Epithelial cell of proximal tubule (primary cell): Measurements from ENCODE around the gene ATG4B. TPM values are rescaled to one million over a fixed set of nuclear protein-coding genes. Genes with fewer than 3 reads are reported as not detected.

ENCODE experiments used
- DNase-seq: peaks from one replicate; pipeline ENCODE4 v3.0.0-alpha.2; 2011; ENCODE audit warnings: low read depth
- H3K4me3 ChIP-seq: 2 replicates; pipeline ENCODE4 v1.5.1; 2011; ENCODE audit warnings: low read depth, mild to moderate bottlenecking, low read length
- total RNA-seq: library from RNA; depleted of rRNA; stranded (reverse); fragments of >200 nt; gene quantifications from 2 replicates; pipeline ENCODE4 v1.2.3, GENCODE V29; 2015
- TF ChIP-seq, protein P1 (sequence below): conservative IDR thresholded peaks from 2 replicates; pipeline ENCODE4 v1.5.1; 2012; ENCODE audit warnings: low read depth, mild to moderate bottlenecking, low read length

The ATG4B gene
- total RNA-seq, 1 donor from 2014 or later: 72.5 TPM

DNA sequence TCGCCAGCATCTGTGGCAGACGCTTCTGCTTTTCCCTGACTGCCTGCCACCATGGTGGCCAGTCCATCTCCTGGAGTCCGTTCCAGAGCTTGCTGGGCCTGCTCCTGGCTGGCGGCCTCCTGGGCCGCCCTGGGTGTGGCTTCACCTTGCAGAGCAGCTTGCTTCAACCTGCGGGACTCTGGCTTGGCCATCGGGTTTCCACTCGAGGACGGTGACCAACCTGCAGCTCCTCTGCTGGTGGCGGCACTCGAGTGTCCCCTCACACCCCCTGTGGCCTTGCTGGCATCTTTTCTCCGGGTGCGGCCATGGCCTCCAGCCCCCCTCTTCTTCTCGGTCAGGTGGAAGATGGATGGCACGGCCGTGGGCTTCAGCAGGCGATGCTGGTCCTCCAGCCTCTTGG is 3.9 kb upstream of the ATG4B start:
- TF ChIP-seq, protein P1, sequence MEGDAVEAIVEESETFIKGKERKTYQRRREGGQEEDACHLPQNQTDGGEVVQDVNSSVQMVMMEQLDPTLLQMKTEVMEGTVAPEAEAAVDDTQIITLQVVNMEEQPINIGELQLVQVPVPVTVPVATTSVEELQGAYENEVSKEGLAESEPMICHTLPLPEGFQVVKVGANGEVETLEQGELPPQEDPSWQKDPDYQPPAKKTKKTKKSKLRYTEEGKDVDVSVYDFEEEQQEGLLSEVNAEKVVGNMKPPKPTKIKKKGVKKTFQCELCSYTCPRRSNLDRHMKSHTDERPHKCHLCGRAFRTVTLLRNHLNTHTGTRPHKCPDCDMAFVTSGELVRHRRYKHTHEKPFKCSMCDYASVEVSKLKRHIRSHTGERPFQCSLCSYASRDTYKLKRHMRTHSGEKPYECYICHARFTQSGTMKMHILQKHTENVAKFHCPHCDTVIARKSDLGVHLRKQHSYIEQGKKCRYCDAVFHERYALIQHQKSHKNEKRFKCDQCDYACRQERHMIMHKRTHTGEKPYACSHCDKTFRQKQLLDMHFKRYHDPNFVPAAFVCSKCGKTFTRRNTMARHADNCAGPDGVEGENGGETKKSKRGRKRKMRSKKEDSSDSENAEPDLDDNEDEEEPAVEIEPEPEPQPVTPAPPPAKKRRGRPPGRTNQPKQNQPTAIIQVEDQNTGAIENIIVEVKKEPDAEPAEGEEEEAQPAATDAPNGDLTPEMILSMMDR: no peak
- H3K4me3 ChIP-seq: no peak overlapping the region
- DNase-seq: no peak

GRCh38 chr2:241635756-241636155 is 1.7 kb upstream of the ATG4B start:
- H3K4me3 ChIP-seq: peak overlapping the region; percentile 94
- TF ChIP-seq, protein P1: no peak
- DNase-seq: no peak

- TF ChIP-seq, protein P1: no peak
- peak overlapping the region; percentile 94 for H3K4me3 ChIP-seq
Measured at GRCh38 chr2:241636182-241637017, 1.1 kb upstream of the ATG4B start.

GRCh38 chr2:241637795-241638660 is 535 bp downstream of the ATG4B start:
- H3K4me3 ChIP-seq: peak overlapping the region; percentile 94
- TF ChIP-seq, protein P1: no peak
- DNase-seq: no peak

More at GRCh38 chr2:241636182-241637017, 1.1 kb upstream of the ATG4B start:
- no peak for DNase-seq

DNA sequence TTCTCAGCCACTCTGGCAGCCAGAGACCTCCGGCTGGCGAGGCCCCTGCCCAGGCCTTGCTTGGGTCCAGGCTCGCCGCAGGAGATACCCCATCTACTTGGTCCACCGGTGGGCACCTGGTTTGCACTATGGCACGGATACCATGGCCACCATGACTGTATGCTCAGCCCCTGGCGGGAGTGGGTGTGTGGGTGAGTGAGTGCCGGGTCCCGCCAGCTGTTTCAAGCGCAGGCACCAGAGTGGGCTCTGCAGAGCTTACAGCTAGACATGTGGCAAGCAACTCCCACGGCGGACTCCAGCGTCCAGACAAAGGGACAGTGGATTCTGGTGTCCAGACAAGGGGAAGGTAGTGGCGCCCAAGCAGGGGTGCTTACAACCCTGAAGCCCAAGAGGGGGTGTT is 1.4 kb downstream of the ATG4B start:
- no peak for DNase-seq
- H3K4me3 ChIP-seq: peak overlapping the region; percentile 94
- TF ChIP-seq, protein P1: no peak

DNA sequence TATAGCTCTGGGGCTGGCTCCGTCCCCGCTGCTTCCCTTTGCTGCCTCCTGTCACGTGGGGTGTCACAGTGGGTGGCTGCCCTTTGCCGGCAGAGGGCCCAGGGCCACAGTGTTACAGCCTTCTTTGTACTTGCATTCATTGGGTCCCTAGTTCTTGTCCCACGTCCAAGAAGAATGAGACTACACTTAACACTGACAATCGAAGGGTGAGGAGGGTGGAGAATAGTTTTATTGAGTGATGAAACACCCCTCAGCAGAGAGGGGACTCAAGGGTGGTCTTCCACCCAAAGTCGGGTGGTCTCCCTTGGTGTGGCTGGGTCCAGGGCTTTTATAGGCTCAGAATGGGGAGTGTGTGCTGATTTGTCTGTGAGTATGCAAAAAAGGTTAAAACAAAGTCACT is 1.9 kb downstream of the ATG4B start:
- no peak overlapping the region for H3K4me3 ChIP-seq
- DNase-seq: no peak

More for the DNA sequence above, 1.9 kb downstream of the ATG4B start:
- TF ChIP-seq, protein P1: no peak
